Endometrial microvascular endothelial cells (primary cell): Measurements from ENCODE around the gene GPC5. TPM values are rescaled to one million over a fixed set of nuclear protein-coding genes. Genes with fewer than 3 reads are reported as not detected.

ENCODE experiments used
- in situ Hi-C: cut with HindIII; loops from 2 replicates; pipeline ENCODE4 v1.10.0; 2017; ENCODE audit warnings: low sequenced_read_pairs, low pct_unique_long_range_greater_than_20kb; ENCODE audit errors: inconsistent ontology term
- total RNA-seq: library from RNA; depleted of rRNA; stranded (reverse); fragments of >200 nt; gene quantifications from one replicate; pipeline ENCODE4 v1.2.3, GENCODE V29; 2015; ENCODE audit errors: inconsistent ontology term

The GPC5 gene
- total RNA-seq, 1 donor from 2014 or later: 0.46 TPM

GRCh38 chr13:92303428-92303827 is 905.0 kb downstream of the GPC5 start:
- in situ Hi-C loops: no loop called here

GRCh38 chr13:92307752-92308151 is 909.3 kb downstream of the GPC5 start:
- in situ Hi-C loops: no loop called here

DNA sequence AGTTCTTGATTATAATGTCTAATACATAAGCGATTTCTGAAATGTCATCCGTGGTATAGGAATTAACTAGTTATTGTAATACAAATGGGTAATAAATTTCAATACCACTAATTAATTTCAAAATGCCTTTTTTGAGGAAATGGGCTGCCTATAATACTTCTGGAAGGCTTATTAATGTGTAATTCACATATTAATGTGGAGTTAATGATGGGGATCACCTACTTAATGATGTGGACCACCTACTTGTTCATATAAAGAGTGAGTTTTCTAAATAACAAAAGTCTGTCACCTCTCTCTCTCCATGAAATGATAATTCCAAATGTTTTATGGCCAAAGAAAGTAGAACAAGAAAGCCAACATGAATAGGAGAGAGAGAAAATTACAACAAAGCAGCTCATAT is 914.4 kb downstream of the GPC5 start:
- in situ Hi-C loops: no loop called here

DNA sequence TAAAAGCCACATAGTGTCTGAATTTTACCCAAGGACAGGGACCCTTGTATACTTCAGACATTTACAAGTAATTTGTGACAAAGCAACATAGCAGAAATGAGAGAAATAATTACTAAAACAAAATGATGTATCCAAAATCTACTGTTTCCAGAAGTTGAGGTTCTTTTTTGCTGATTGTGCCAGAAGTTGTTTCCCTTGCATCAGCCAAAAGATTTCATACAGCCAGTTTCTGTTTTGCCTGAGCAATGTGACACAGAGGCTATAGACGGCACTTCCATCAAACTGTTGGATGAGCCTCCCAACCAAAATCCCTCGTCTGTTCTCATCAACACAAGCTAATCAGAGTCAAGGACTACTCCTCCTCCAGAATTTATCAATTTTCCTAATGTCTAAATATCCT is 915.0 kb downstream of the GPC5 start:
- in situ Hi-C loops: no loop called here

- in situ Hi-C loops: no loop called here
These were observed 916.8 kb downstream of the GPC5 start for GRCh38 chr13:92315265-92315664.

DNA sequence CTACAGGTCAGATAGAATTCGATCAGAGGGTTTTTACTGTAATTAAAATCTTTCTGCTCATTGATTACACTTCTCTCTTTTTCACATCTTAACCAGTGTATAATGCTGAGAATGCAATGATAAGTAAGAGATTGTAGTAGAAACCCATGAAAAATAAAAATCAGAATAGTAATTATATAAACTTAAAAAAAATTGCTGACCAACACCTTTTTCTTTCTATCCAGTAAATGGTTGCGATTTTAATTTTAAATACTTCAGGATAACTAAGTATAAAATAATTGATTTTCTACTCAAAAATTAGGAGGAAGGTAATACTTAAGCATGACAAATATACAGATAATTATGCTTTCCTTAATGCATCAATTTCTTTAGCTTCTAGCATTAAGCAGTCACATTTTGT is 917.6 kb downstream of the GPC5 start:
- in situ Hi-C loops: no loop called here

GRCh38 chr13:92317066-92317465 is 918.6 kb downstream of the GPC5 start:
- in situ Hi-C loops: no loop called here

DNA sequence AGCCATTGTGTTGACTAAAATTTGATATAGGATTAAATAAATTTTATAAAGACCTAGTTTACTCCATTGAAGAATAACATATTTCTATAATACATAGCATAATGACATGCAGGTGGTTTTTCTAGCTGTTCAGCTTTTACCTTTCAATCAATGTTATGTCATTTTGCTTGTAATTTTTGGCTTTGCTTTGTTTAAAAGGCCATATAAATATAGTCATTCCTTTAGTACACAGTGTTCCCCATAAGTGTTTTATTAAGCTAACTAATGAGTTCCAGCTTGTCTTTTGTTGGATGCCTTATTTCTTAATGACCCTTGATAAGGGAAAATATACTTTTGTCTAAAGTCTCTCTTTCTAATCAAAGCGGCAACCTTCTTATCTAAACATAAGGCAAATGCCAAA is 921.9 kb downstream of the GPC5 start:
- in situ Hi-C loops: no loop called here

DNA sequence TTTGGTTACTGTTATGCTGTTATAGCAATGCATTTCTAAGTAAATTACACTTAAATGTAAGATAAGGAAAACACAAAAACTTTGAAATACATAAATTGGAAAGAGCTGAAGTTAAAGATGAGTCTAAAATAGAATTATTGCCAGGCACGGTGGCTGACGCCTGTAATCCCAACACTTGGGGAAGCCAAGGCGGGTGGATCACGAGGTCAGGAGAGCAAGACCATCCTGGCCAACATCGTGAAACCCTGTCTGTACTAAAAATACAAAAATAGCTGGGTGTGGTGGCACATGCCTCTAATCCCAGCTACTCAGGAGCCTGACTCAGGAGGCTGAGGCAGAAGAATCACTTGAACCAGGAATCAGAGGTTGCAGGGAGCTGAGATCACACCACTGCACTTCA is 922.8 kb downstream of the GPC5 start:
- in situ Hi-C loops: no loop called here

- in situ Hi-C loops: no loop called here
These were observed 947.2 kb downstream of the GPC5 start for GRCh38 chr13:92345627-92346026.

DNA sequence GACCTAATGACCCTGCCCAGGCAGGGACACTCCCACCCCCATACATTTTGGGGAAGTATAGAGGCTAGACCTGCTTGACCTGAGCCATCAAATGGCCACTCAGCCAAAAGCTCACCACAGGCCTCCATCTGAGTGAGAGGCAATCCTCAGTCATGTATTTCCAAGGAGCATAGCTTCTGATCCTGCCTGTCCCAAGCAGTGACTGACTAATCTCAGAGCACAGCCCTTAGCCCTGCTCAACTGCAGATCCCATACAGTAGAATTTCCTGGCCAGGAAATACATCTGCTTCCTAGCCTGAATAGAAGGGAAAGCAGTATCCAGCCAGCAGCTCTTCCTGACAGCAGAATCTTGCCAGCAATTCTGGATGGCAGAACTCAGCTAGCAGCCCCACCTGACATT is 947.6 kb downstream of the GPC5 start:
- in situ Hi-C loops: no loop called here

DNA sequence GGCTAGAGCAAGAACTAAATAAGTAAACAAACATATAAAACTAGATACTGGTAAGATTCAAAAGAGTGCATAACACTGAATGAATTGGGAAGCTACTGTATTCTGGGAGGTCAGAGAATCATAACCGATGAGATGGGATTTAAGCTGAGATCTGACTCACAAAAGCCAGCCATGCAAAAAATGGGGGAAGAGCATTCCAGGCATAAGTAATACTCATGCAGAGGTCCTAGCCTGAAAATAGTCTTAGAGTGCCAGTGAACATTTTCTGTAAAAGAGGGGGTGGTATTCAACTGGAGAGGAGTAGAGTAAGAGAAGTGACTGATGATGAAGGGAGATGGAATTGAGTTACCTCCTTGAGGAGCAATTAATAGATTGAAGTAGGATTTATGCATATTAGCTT is 956.2 kb downstream of the GPC5 start:
- in situ Hi-C loops: no loop called here

GRCh38 chr13:92355213-92355612 is 956.8 kb downstream of the GPC5 start:
- in situ Hi-C loops: no loop called here

- in situ Hi-C loops: no loop called here
These were observed 964.3 kb downstream of the GPC5 start for GRCh38 chr13:92362717-92363116.

- in situ Hi-C loops: no loop called here
These were observed 967.5 kb downstream of the GPC5 start for GRCh38 chr13:92365904-92366303.

GRCh38 chr13:92377396-92377795 is 979.0 kb downstream of the GPC5 start:
- in situ Hi-C loops: no loop called here

DNA sequence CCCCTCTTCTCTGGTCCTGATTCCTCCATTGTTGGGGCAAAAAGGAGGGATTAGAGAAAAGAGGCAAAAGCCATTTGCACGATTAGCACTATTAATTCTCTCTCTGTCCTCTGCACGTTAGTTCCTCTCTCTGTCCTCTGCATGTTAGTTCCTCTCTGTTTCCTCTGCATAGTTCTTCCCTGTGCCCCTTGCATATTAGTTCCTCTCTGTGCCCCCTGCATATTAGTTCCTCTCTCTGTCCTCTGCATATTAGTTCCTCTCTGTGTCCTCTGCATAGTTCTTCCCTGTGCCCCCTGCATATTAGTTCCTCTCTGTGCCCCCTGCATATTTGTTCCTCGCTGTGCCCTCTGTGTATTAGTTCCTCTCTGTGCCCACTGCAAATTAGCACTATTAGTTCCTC is 981.0 kb downstream of the GPC5 start:
- in situ Hi-C loops: no loop called here

DNA sequence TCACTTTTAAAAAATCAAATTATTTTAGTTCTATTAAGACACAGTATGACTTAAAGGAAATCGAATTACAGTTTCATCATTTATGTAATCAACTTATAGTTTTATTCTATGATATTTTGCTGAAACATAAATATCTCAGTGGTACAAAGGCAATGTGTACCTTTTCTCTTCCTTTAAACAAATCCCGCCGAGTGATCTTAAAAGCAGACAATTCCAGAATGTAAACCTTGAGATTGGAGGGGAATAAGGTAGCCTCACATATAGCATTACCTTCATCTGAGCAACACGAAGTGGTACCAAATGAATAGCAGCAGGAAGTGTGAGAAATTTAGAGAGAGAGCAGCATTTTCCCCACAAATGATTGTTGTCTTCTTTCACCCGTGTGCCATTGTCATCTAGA is 986.0 kb downstream of the GPC5 start:
- in situ Hi-C loops: no loop called here

DNA sequence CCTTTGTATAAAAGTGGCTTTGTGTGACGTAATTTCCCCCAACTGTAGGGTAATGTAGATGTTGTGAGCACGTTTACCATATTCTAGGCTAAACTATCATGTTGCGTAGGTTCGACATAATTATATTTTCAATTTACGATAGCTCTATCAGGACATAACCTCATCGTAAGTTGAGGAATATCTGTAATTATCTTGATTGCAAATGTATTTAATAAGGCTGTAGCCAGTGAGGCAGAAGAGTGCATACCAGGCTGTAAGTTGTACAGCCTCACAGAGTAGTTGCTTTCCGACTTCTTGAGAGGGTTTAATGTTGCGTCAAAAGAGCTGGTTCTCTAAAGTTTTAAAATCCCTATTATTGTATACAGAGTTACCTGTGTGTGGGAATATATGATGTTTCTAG is 988.8 kb downstream of the GPC5 start:
- in situ Hi-C loops: no loop called here

- in situ Hi-C loops: no loop called here
These were observed 991.8 kb downstream of the GPC5 start for GRCh38 chr13:92390217-92390616.

DNA sequence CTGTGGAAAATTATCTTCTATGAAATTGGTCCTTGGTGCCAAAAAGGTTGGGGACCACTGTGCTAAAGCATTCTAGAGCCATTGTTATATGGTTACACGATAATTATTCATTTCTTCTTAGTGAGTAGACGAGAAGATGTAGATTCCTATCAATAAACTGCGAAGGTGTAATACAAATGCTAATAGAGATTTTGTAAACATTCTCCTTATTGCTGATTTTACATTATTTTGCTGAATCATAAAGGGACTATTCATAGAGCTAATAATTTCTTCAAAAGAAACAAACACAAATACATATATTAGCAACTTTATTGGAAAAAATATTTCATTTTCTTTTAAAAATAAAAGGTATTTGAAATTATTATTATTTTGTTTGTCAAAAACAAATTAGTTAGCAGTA is 1005.2 kb downstream of the GPC5 start:
- in situ Hi-C loops: no loop called here

DNA sequence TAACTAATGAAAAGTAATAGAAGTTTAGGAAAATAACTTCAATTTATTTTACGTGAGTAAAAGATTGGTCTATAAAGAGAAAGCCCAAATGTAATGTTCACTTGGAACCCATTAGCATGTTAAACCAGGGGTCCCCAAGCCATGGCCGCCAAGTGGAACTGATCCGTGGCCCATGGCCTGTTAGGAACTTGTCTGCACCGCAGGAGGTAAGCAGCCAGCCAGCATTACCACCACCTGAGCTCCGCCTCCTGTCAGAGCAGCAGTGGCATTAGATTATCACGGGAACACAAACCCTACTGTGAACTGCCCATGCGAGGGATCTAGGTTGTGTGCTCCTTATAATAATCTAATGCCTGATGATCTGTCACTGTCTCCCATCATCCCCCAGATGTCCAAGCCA is 1009.4 kb downstream of the GPC5 start:
- in situ Hi-C loops: no loop called here
